SH-SY5Y (cell line): ENCODE data around the gene CXCL3.

Experiments used
- GATA2 ChIP-seq: IDR thresholded peaks from 2 replicates; pipeline ENCODE4 v1.6.1; 2011; ENCODE audit warnings: mild to moderate bottlenecking, low read depth, low read length
- GATA3 ChIP-seq: IDR thresholded peaks from 2 replicates; pipeline ENCODE4 v1.6.1; 2011; ENCODE audit warnings: low read depth, mild to moderate bottlenecking, low read length, moderate library complexity

GRCh38 chr4:74056114-74056857, 17.8 kb upstream of the CXCL3 start:
- TF ChIP-seq GATA3 (no peak), GATA2 (no peak)
